ENCODE measurements around the gene BMAL1. TPM values are rescaled to one million over a fixed set of nuclear protein-coding genes. Genes with fewer than 3 reads are reported as not detected.

Gene BMAL1
- total and polyA plus RNA-seq, 2 donors (not counting 1 experiment from before 2014, with no cell fraction given): 10.7 to 11.2 TPM

- Histone ChIP-seq H3K79me2 (ENCODE audit: control insufficient read depth, insufficient read depth, low read length) (peaks cover 2% of the 10 kb centered on the region), H3K27ac (ENCODE audit: insufficient read depth, low read length) (no peak overlapping the region), H3K9me3 (ENCODE audit: control insufficient read depth, insufficient read depth, low read depth, low read length) (no peaks in the 10 kb centered on the region), H2AFZ (ENCODE audit: low read length) (no peak overlapping the region), H3K9ac (ENCODE audit: insufficient read depth, low read length) (no peak overlapping the region), H3K4me1 (ENCODE audit: control insufficient read depth, extremely low read depth, insufficient read depth, low read length) (no peaks in the 10 kb centered on the region), H3K27me3 (ENCODE audit: control insufficient read depth, insufficient read depth, low read length) (no peaks in the 10 kb centered on the region), H3K4me2 (ENCODE audit: extremely low read depth, insufficient read depth, low read length) (no peak overlapping the region), H3K36me3 (ENCODE audit: control insufficient read depth, insufficient read depth, low read length) (no peaks in the 10 kb centered on the region), H3K4me3 (replicated peaks in 1 of 4; ENCODE audit: control extremely low read depth in 1 of 4, insufficient read depth in 1 of 4, low read depth in 3 of 4, low read length in 4 of 4) (no peak overlapping the region), H4K20me1 (ENCODE audit: control insufficient read depth, extremely low read depth, insufficient read depth, low read length) (no peaks in the 10 kb centered on the region)
- DNase-seq (ENCODE audit: low read depth in 2 of 2): no peak
- no peak for TF ChIP-seq CTCF (conservative IDR thresholded peaks at IDR 0.05 in 1 of 2, IDR thresholded peaks at IDR 0.05 in 1 of 2; ENCODE audit: low read depth in 1 of 2, low read length in 2 of 2)
- TF ChIP-seq EZH2 (IDR thresholded peaks at IDR 0.05; ENCODE audit: low read length, missing control alignments): no peak
These were observed 21.2 kb downstream of the BMAL1 start for GRCh38 chr11:13298765-13299164.

GRCh38 chr11:13301522-13301921 lies 23.9 kb downstream of the BMAL1 start:
- Histone ChIP-seq H3K27me3 (ENCODE audit: control insufficient read depth, insufficient read depth, low read length) (no peaks in the 10 kb centered on the region), H3K9me3 (ENCODE audit: control insufficient read depth, insufficient read depth, low read depth, low read length) (no peaks in the 10 kb centered on the region), H2AFZ (ENCODE audit: low read length) (no peak overlapping the region), H3K4me3 (replicated peaks in 1 of 4; ENCODE audit: control extremely low read depth in 1 of 4, insufficient read depth in 1 of 4, low read depth in 3 of 4, low read length in 4 of 4) (no peak overlapping the region), H3K9ac (ENCODE audit: insufficient read depth, low read length) (no peak overlapping the region), H3K4me2 (ENCODE audit: extremely low read depth, insufficient read depth, low read length) (no peak overlapping the region), H4K20me1 (ENCODE audit: control insufficient read depth, extremely low read depth, insufficient read depth, low read length) (peaks cover 2% of the 10 kb centered on the region), H3K27ac (ENCODE audit: insufficient read depth, low read length) (no peak overlapping the region), H3K79me2 (ENCODE audit: control insufficient read depth, insufficient read depth, low read length) (peaks cover 6% of the 10 kb centered on the region), H3K4me1 (ENCODE audit: control insufficient read depth, extremely low read depth, insufficient read depth, low read length) (no peaks in the 10 kb centered on the region), H3K36me3 (ENCODE audit: control insufficient read depth, insufficient read depth, low read length) (no peaks in the 10 kb centered on the region)
- no peak for DNase-seq (ENCODE audit: low read depth in 2 of 2)
- TF ChIP-seq EZH2 (IDR thresholded peaks at IDR 0.05; ENCODE audit: low read length, missing control alignments) (no peak), CTCF (conservative IDR thresholded peaks at IDR 0.05 in 1 of 2, IDR thresholded peaks at IDR 0.05 in 1 of 2; ENCODE audit: low read depth in 1 of 2, low read length in 2 of 2) (no peak)

- Histone ChIP-seq H3K79me2 (ENCODE audit: control insufficient read depth, insufficient read depth, low read length) (peaks cover 5% of the 10 kb centered on the region), H4K20me1 (ENCODE audit: control insufficient read depth, extremely low read depth, insufficient read depth, low read length) (peaks cover 2% of the 10 kb centered on the region), H3K4me2 (ENCODE audit: extremely low read depth, insufficient read depth, low read length) (no peak overlapping the region), H3K27ac (ENCODE audit: insufficient read depth, low read length) (no peak overlapping the region), H3K9ac (ENCODE audit: insufficient read depth, low read length) (no peak overlapping the region), H3K36me3 (ENCODE audit: control insufficient read depth, insufficient read depth, low read length) (no peaks in the 10 kb centered on the region), H3K4me3 (replicated peaks in 1 of 4; ENCODE audit: control extremely low read depth in 1 of 4, insufficient read depth in 1 of 4, low read depth in 3 of 4, low read length in 4 of 4) (no peak overlapping the region), H2AFZ (ENCODE audit: low read length) (no peak overlapping the region), H3K4me1 (ENCODE audit: control insufficient read depth, extremely low read depth, insufficient read depth, low read length) (no peaks in the 10 kb centered on the region), H3K9me3 (ENCODE audit: control insufficient read depth, insufficient read depth, low read depth, low read length) (no peaks in the 10 kb centered on the region), H3K27me3 (ENCODE audit: control insufficient read depth, insufficient read depth, low read length) (no peaks in the 10 kb centered on the region)
- TF ChIP-seq EZH2 (IDR thresholded peaks at IDR 0.05; ENCODE audit: low read length, missing control alignments) (no peak), CTCF (conservative IDR thresholded peaks at IDR 0.05 in 1 of 2, IDR thresholded peaks at IDR 0.05 in 1 of 2; ENCODE audit: low read depth in 1 of 2, low read length in 2 of 2) (no peak)
- no peak for DNase-seq (ENCODE audit: low read depth in 2 of 2)
These were observed 24.9 kb downstream of the BMAL1 start for GRCh38 chr11:13302420-13302958.

Measured in fibroblast of lung (primary cell).